Pancreas (tissue), 10 donors: ENCODE results near the gene TTC33. TPM values are rescaled to one million over a fixed set of nuclear protein-coding genes. Genes with fewer than 3 reads are reported as not detected.

ENCODE experiments used
- ATAC-seq, 4 donors: fragments of 200-7000 bp; cut with Tn5 transposase; one replicate each; pipeline versions ENCODE4 v1.8.0 to v1.9.1; 2020; ENCODE audit warnings: mild to moderate bottlenecking in 4 of 4, moderate library complexity in 4 of 4
- DNase-seq, 6 donors: peaks; one replicate each; pipeline ENCODE4 v3.0.0-alpha.2; 2020
- FAIRE-seq: peaks from 2 replicates; lab custom pipeline; 2012; peaks lifted over from hg19 to GRCh38; lab: Jason Lieb, UNC
- H3K27ac ChIP-seq, 4 donors: fragments of 200-600 bp; sonication (generic); 1 replicate in 3 of 4; 2 replicates in 1 of 4; pipeline versions ENCODE4 v1.5.0 to v1.8.0; 2020
- H3K27me3 ChIP-seq, 4 donors: fragments of 200-600 bp; one replicate each; pipeline ENCODE4 v1.8.0; 2021
- H3K36me3 ChIP-seq, 3 donors: fragments of 200-600 bp; sonication (generic) in 1 of 3; one replicate each; pipeline versions ENCODE4 v1.5.0 to v1.8.0; 2020 to 2021
- H3K4me1 ChIP-seq, 3 donors: fragments of 200-600 bp; one replicate each; pipeline ENCODE4 v1.8.0; 2021
- H3K4me3 ChIP-seq, 4 donors: fragments of 200-600 bp; sonication (generic) in 2 of 4; one replicate each; pipeline versions ENCODE4 v1.5.0 to v1.8.0; 2020 to 2021
- H3K9me3 ChIP-seq, 4 donors: fragments of 200-600 bp; one replicate each; pipeline ENCODE4 v1.8.0; 2021
- WGBS, 2 donors: extraction: QIAGEN DNeasy Blood & Tissue Kit; methylation state at CpG; one replicate each; pipeline ENCODE4 v1.1.7; 2013; 5-methylcytosine and 5-hydroxymethylcytosine counted together
- intact Hi-C, 3 donors: fragments of 100-400 bp; cut with DNase I; formaldehyde crosslinking; loops; one replicate each; pipeline versions ENCODE4 v1.11.1 to v1.14.2; 2022
- polyA plus RNA-seq, 2 donors: library from polyadenylated mRNA; stranded (reverse); fragments of 200-250 nt; gene quantifications; one replicate each; pipeline ENCODE4 v1.2.3, GENCODE V29; 2013
- total RNA-seq, 6 donors: library from RNA; stranded (reverse); fragmentation: NEBNext Ultra II Directional in 4 of 6; extraction: Animal tissue kit (Norgen Biotek cat#: 25700) in 4 of 6; gene quantifications; one replicate each; pipeline versions ENCODE4 v1.2.1 to v1.2.4, GENCODE V29; 2021 to 2023
- TF ChIP-seq, protein P1 (sequence below), 4 donors: fragments of 200-600 bp; sonication (generic) in 3 of 4; IDR thresholded peaks; one replicate each; pipeline versions ENCODE4 v1.5.0 to v1.8.0; 2021; ENCODE audit warnings: antibody characterized with exemption in 4 of 4
- donor health status: healthy with polysubstance abuse.
- donor health status: DM: no; HTN: no; CAD: no; lungs with moderate emphysema.
- donor health status: DM: no; HTN: no; CAD: no.
- donor health status: control.
- donor health status: control.
- donor health status: Bipolar disorder and iron deficiency.
- donor health status: DM: yes; HTN: yes; CAD: no.
- donor health status: DM: no; HTN: no; CAD: no.
- donor health status: DM: no; HTN: no; CAD: no.
- donor health status: DM: yes; HTN: yes; CAD: no.

The TTC33 gene
- total and polyA plus RNA-seq, 8 donors = 3.0 to 8.7 (median 5.5) TPM

DNA sequence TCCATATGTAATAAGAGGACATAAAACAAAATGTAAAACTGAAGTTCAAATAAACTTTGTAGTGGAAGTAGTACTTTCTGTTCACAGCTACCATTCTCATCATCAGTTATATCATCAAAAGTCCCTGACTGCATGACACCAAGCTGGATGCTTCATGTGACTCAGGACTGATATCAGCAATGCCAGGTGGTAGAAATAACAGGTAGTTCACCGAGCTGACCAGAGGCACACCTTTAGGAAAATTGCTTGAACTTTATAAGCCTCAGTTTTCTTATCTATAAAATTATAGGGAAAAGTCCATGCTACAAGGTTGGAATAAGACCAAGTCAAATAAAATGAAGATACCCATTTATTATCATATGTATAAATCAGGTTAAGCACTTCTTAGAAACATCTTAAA lies 200.9 kb downstream of the TTC33 start:
- intact Hi-C loops = no loop called here
- WGBS, 2 donors = 10 to 15% methylated on average over 1 of the region's 1 CpG

DNA sequence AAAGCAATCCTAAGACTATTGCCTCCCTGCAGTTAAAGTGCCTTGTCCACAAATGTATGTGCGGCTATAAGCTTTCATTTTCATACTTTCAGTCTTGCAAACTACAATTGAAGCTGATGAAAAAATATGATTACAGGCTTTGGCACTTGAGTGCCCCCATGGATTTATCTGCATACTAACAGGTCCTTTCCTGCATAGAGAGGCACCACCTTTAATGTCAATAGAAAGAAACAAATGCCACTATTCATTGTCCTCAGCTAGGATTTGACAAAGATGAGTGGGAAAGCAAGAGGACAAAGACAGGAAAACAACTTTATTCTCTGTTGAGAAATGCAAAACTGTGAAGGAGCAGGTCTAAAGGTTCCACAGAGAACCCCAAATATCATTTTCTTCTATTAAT lies 201.7 kb downstream of the TTC33 start:
- ATAC-seq = no peak
- H3K36me3 ChIP-seq = no peaks in the 10 kb centered on the region
- no peaks in the 10 kb centered on the region for H3K9me3 ChIP-seq
- DNase-seq = no peak
- FAIRE-seq = no peak
- H3K27me3 ChIP-seq = no peaks in the 10 kb centered on the region
- intact Hi-C loops = no loop called here
- no peak overlapping the region for H3K27ac ChIP-seq
- WGBS, 2 donors = 94 to 95% methylated on average over 1 of the region's 1 CpG
- H3K4me3 ChIP-seq = no peak overlapping the region
- TF ChIP-seq, protein P1, sequence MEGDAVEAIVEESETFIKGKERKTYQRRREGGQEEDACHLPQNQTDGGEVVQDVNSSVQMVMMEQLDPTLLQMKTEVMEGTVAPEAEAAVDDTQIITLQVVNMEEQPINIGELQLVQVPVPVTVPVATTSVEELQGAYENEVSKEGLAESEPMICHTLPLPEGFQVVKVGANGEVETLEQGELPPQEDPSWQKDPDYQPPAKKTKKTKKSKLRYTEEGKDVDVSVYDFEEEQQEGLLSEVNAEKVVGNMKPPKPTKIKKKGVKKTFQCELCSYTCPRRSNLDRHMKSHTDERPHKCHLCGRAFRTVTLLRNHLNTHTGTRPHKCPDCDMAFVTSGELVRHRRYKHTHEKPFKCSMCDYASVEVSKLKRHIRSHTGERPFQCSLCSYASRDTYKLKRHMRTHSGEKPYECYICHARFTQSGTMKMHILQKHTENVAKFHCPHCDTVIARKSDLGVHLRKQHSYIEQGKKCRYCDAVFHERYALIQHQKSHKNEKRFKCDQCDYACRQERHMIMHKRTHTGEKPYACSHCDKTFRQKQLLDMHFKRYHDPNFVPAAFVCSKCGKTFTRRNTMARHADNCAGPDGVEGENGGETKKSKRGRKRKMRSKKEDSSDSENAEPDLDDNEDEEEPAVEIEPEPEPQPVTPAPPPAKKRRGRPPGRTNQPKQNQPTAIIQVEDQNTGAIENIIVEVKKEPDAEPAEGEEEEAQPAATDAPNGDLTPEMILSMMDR (IDR thresholded peaks at IDR 0.05) = no peak
- H3K4me1 ChIP-seq = no peaks in the 10 kb centered on the region

More for the DNA sequence above, 200.9 kb downstream of the TTC33 start:
- no peak overlapping the region for H3K27ac ChIP-seq
- H3K27me3 ChIP-seq = no peaks in the 10 kb centered on the region
- H3K9me3 ChIP-seq = no peaks in the 10 kb centered on the region
- no peaks in the 10 kb centered on the region for H3K4me1 ChIP-seq
- no peak for ATAC-seq
- FAIRE-seq = no peak
- TF ChIP-seq, protein P1 (IDR thresholded peaks at IDR 0.05) = no peak
- H3K4me3 ChIP-seq = no peak overlapping the region
- DNase-seq = no peak
- H3K36me3 ChIP-seq = no peaks in the 10 kb centered on the region

DNA sequence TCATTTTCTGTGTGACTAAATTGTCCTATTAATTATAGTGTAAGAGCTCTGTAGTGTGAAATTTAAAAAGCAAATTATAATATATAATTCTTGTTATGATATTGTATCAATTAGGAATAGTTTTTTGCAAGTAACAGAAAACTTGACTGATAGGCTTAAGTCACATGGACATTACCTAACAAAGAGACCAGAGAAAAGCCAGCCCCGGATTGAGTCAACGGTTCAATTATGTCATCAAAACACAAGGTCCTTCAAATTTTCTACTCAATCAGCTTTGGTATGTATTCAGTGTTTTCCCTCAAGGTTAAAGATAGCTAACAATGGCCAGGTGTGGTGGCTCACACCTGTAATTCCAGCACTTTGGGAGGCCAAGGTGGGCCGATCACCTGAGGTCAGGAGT lies 202.8 kb downstream of the TTC33 start:
- 50 to 54% methylated on average over 3 of the region's 3 CpGs for WGBS, 2 donors
- intact Hi-C loops = no loop called here
- DNase-seq (no peak), FAIRE-seq (no peak), ATAC-seq (no peak)
- H3K27ac ChIP-seq = no peak overlapping the region
- H3K4me3 ChIP-seq = no peak overlapping the region
- H3K4me1 ChIP-seq = no peaks in the 10 kb centered on the region
- TF ChIP-seq, protein P1 (IDR thresholded peaks at IDR 0.05) = no peak
- H3K27me3 ChIP-seq = no peaks in the 10 kb centered on the region
- H3K36me3 ChIP-seq = no peaks in the 10 kb centered on the region
- H3K9me3 ChIP-seq = no peaks in the 10 kb centered on the region

DNA sequence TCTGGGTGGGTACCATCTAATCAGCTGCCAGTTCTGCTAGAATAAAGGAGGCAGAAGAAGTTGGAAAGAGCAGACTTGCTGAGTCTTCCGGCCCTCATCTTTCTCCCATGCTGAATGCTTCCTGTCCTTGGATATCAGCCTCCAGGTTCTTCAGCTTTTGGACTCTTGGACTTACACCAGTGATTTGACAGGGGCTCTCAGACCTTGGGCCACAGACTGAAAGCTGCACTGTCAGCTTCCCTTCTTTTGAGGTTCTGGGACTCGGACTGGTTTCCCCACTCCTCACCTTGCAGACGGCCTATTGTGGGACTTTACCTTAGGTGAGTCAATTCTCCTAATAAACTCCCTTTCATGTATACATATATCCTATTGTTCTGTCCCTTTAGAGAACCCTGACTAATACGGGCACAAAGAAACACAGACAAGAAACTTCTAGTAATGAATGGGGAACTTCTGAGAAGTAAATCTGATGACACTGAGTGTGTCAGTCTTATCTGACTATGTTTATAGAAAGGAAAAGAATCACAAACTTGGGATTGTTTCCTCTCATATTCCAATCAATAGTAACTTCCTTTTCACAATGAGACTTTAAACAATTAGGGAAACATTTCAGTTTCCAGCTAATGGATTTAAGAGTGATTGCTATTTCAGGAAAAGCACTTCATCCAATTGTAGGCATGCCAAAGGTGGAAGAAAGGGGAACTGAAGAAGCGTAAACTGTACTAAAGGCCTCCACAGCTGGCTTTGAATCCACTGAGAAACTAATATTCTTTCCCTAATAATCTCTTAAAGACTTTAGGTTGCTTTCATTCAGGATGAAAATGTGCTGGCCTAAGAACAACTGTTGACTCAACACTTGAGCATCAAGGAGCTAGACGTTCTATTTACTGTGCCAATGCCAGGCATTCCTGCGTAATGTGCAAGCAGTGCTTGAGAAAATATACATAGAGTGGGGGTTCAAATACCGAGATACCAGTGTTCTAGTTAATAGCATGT lies 204.0 kb downstream of the TTC33 start:
- no peaks in the 10 kb centered on the region for H3K27me3 ChIP-seq
- H3K36me3 ChIP-seq = no peaks in the 10 kb centered on the region
- no peak overlapping the region for H3K4me3 ChIP-seq
- DNase-seq (no peak), FAIRE-seq (no peak), ATAC-seq (peak in 1 of 4 donors; percentile 44)
- H3K9me3 ChIP-seq = no peaks in the 10 kb centered on the region
- WGBS, 2 donors = 71 to 82% methylated on average over 8 of the region's 8 CpGs
- no peaks in the 10 kb centered on the region for H3K4me1 ChIP-seq
- TF ChIP-seq, protein P1 (IDR thresholded peaks at IDR 0.05) = no peak
- intact Hi-C loops = no loop called here
- H3K27ac ChIP-seq = no peak overlapping the region

DNA sequence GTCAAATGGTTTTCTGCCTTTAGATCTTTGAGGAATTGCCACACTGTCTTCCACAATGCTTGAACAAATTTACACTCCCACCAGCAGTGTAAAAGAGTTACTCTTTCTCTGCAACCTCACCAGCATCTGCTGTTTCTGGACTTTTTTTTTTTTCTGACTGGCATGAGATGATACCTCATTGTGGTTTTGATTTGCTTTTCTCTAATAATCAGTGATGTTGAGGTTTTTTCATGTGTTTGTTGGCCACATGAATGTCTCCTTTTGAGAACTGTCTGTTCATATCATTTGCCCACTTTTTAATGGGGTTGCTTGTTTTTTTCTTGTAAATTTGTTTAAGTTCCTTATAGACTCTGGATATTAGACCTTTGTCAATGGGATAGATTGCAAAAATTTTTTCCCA lies 205.3 kb downstream of the TTC33 start:
- FAIRE-seq = no peak
- H3K36me3 ChIP-seq = no peaks in the 10 kb centered on the region
- no peaks in the 10 kb centered on the region for H3K27me3 ChIP-seq
- no peak for ATAC-seq
- no peak overlapping the region for H3K4me3 ChIP-seq
- intact Hi-C loops = no loop called here
- TF ChIP-seq, protein P1 (IDR thresholded peaks at IDR 0.05) = no peak
- H3K9me3 ChIP-seq = no peaks in the 10 kb centered on the region
- H3K4me1 ChIP-seq = no peaks in the 10 kb centered on the region
- no peak for DNase-seq
- no peak overlapping the region for H3K27ac ChIP-seq
